Neural progenitor cell (in vitro differentiated cells): Measurements from ENCODE around the gene FARP2.

Experiments used
- EZH2 ChIP-seq: fragments of 200-600 bp; sonication (generic); IDR thresholded peaks from 2 replicates; pipeline ENCODE4 v1.6.1; 2017; ENCODE audit warnings: antibody characterized with exemption, mild to moderate bottlenecking, moderate library complexity
- EZH2phosphoT487 ChIP-seq: fragments of 200-600 bp; sonication (generic); IDR thresholded peaks from 2 replicates; pipeline ENCODE4 v1.6.1; 2017; ENCODE audit warnings: antibody characterized with exemption

DNA sequence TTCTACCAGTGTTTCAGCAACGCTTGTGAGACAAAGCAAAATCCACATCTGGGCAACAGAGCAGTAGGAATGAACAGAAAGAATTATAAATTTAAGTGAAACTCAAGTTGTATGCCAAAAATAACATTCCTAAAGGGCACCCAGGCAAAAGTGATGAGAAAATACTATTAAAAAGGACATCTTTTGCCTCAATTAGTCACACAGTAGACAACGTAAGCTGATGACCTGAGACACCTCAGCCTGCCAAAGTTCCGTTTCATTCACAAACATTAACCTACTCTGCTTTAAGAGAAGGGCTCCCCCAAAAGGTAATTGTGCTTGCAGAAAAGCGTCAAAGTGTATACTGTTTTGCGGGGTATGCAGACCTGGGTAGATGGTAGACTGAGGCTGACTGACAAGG, 47.8 kb upstream of the FARP2 start:
- no peak for TF ChIP-seq EZH2
- TF ChIP-seq EZH2phosphoT487, result no peak
